Breast epithelium (tissue), 4 donors: ENCODE measurements around the gene PLCG1. TPM values are rescaled to one million over a fixed set of nuclear protein-coding genes. Genes with fewer than 3 reads are reported as not detected.

Experiments
- DNase-seq, 2 donors: peaks; one replicate each; pipeline ENCODE4 v3.0.0-alpha.2; 2019; ENCODE audit warnings: low spot score in 2 of 2
- H3K27ac ChIP-seq, 2 donors: fragments of 200-600 bp; sonication (generic) in 1 of 2; one replicate each; pipeline ENCODE4 v1.5.1; 2016 to 2019; ENCODE audit warnings: mild to moderate bottlenecking in 1 of 2
- H3K27me3 ChIP-seq, 2 donors: fragments of 200-600 bp; sonication (generic) in 1 of 2; one replicate each; pipeline versions ENCODE4 v1.5.1 to v1.6.0; 2017 to 2019; ENCODE audit warnings: control low read depth in 1 of 2, mild to moderate bottlenecking in 1 of 2
- H3K36me3 ChIP-seq: fragments of 200-600 bp; one replicate; pipeline ENCODE4 v1.5.1; 2019
- H3K4me1 ChIP-seq, 2 donors: fragments of 200-600 bp; sonication (generic); one replicate each; pipeline ENCODE4 v1.5.1; 2016 to 2019; ENCODE audit warnings: control low read depth in 1 of 2
- H3K4me3 ChIP-seq, 3 donors: fragments of 200-600 bp; sonication (generic); 1 replicate in 2 of 3; 2 replicates in 1 of 3; pipeline ENCODE4 v1.5.1; 2016 to 2019; ENCODE audit warnings: mild to moderate bottlenecking in 3 of 3, moderate library complexity in 2 of 3
- H3K9me3 ChIP-seq, 2 donors: fragments of 200-600 bp; sonication (generic) in 1 of 2; one replicate each; pipeline ENCODE4 v1.5.1; 2016 to 2019; ENCODE audit warnings: control low read depth in 1 of 2
- POLR2A ChIP-seq: fragments of 450-650 bp; IDR thresholded peaks from one replicate; pipeline ENCODE4 v1.6.1; 2016; ENCODE audit warnings: antibody characterized with exemption, mild to moderate bottlenecking, moderate library complexity
- POLR2AphosphoS5 ChIP-seq, 3 donors: sonication (generic); formaldehyde crosslinking; IDR thresholded peaks; one replicate each; pipeline ENCODE4 v1.6.1; 2017; ENCODE audit warnings: antibody characterized with exemption in 3 of 3
- intact Hi-C: fragments of 100-400 bp; cut with DNase I; formaldehyde crosslinking; loops from one replicate; pipeline ENCODE4 v1.15.1; 2023; ENCODE audit warnings: low total_unique reads
- total RNA-seq, 3 donors: library from RNA; depleted of rRNA; stranded (reverse); fragments of >200 nt; gene quantifications; one replicate each; pipeline ENCODE4 v1.1.0, GENCODE V29; 2016
- TF ChIP-seq, protein P1 (sequence below), 3 donors: fragments of 450-650 bp; IDR thresholded peaks; one replicate each; pipeline ENCODE4 v1.5.1; 2016 to 2017; ENCODE audit warnings: antibody characterized with exemption in 3 of 3, mild to moderate bottlenecking in 3 of 3, moderate library complexity in 3 of 3

PLCG1 gene
- total RNA-seq, 3 donors from 2014 or later, result 88.5 to 132 (median 92.3) TPM

DNA sequence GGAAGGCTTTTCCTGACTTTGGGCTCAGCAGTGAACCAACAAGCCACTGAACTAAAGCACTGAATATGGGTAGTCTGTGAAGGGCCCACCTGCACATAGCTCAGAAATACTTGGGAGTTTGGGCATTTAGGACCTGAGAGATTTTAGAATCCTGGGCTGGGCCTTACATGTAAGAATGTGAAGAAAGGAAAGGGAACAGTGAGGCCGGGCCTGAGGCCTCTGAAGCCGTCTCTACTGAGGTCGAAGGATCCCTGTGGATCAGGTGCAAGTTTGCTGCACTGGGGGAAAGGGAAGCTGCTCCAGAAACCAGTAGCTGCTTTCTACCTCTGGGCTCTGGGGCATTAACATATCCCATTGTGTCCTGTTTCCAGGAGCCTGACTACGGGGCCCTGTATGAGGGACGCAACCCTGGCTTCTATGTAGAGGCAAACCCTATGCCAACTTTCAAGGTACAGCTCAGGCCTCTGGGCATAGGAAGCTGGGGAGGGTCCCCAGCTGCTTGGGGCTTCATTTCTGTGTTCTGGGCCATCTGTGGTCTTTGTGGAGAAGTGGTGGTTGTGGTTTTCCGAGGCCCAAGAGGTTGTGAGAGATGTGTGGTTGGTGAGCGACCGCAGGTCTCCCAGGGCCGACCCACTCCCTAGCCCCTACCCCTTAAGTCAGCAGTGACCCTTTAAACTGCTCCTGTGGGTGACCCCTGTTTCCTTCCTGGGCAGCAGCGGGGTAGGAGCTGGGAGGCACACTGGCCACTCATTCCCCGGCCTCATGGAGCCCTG lies 30.3 kb downstream of the PLCG1 start:
- DNase-seq, result peak in 1 of 2 donors; percentile 37
- intact Hi-C loops, result no loop called here
- Histone ChIP-seq H3K4me1 (peaks cover 0 to 2% of the 10 kb centered on the region in 2 donors), H3K4me3 (no peak overlapping the region), H3K36me3 (peaks cover 24% of the 10 kb centered on the region), H3K9me3 (no peaks in the 10 kb centered on the region), H3K27ac (peak overlapping the region in 1 of 2 donors; percentile 48), H3K27me3 (no peaks in the 10 kb centered on the region)
- TF ChIP-seq POLR2AphosphoS5 (IDR thresholded peaks at IDR 0.05), result no peak
- TF ChIP-seq, protein P1, sequence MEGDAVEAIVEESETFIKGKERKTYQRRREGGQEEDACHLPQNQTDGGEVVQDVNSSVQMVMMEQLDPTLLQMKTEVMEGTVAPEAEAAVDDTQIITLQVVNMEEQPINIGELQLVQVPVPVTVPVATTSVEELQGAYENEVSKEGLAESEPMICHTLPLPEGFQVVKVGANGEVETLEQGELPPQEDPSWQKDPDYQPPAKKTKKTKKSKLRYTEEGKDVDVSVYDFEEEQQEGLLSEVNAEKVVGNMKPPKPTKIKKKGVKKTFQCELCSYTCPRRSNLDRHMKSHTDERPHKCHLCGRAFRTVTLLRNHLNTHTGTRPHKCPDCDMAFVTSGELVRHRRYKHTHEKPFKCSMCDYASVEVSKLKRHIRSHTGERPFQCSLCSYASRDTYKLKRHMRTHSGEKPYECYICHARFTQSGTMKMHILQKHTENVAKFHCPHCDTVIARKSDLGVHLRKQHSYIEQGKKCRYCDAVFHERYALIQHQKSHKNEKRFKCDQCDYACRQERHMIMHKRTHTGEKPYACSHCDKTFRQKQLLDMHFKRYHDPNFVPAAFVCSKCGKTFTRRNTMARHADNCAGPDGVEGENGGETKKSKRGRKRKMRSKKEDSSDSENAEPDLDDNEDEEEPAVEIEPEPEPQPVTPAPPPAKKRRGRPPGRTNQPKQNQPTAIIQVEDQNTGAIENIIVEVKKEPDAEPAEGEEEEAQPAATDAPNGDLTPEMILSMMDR (IDR thresholded peaks at IDR 0.05), result no peak

DNA sequence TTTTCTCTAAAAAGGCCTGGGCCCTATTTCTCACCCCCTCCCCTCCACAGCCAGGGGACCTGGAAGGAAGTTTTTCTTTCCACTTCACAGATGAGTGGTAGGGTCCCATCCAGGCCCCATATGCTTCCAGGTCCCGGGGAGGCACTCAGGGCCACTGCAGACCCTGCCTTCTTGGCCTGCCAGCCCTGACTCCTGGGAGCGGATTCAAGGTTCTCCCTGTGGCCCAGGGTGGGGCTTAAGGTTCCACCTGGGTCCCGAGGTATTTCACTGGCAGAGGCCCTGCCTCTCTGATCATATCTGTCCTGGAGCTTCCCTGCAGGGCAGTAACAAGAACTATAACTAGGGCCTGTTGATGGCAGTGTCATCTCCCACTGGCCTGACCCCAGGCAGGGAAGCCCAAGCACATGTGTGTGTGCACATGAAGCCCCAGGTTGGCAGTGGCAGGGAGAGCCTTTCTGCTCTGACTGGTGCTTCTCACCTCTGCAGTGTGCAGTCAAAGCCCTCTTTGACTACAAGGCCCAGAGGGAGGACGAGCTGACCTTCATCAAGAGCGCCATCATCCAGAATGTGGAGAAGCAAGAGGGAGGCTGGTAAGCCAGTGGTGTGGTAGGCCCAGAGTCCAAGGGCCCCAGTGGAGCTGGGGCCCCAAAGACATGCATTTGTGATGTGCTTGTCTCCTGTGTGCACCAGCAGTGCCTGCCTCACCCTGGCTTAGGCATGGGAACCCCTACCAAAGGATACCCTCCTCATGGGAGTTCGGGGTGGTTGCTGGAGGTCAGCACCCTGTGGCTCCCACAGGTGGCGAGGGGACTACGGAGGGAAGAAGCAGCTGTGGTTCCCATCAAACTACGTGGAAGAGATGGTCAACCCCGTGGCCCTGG lies 31.2 kb downstream of the PLCG1 start:
- peak overlapping the region in 1 of 2 donors; percentile 48 for H3K27ac ChIP-seq
- no peaks in the 10 kb centered on the region for H3K27me3 ChIP-seq
- H3K4me1 ChIP-seq, result peaks cover 0 to 4% of the 10 kb centered on the region in 2 donors
- TF ChIP-seq, protein P1 (IDR thresholded peaks at IDR 0.05), result no peak
- TF ChIP-seq POLR2A, result no peak
- TF ChIP-seq POLR2AphosphoS5 (IDR thresholded peaks at IDR 0.05), result no peak
- peaks cover 24% of the 10 kb centered on the region for H3K36me3 ChIP-seq
- H3K9me3 ChIP-seq, result no peaks in the 10 kb centered on the region
- DNase-seq, result peak in 1 of 2 donors; percentile 37
- intact Hi-C loops, result no loop called here
- no peak overlapping the region for H3K4me3 ChIP-seq

DNA sequence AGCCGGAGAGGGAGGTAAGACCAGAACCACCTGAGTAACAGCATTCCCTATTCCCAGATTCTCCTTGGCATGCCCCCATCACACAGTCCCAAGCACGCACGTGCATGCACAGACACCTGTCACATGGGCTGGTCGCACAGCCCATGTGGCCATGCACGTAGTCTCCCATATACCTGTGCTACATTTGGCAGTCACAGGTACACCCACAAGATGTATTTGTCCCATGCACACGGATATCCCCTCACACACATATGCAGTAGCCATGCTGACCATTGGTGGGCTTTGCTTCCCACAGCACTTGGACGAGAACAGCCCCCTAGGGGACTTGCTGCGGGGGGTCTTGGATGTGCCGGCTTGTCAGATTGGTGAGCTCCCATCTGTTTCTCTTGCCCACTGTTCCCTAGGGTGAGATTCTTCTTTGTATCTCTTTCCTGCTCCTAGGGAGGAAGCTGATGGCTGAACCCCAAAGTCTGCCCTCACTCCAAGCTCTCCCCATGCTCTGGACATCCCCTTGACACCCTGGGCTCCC lies 31.9 kb downstream of the PLCG1 start:
- TF ChIP-seq POLR2A (no peak), POLR2AphosphoS5 (IDR thresholded peaks at IDR 0.05) (no peak)
- TF ChIP-seq, protein P1 (IDR thresholded peaks at IDR 0.05), result no peak
- Histone ChIP-seq H3K4me1 (peaks cover 0 to 4% of the 10 kb centered on the region in 2 donors), H3K27me3 (no peaks in the 10 kb centered on the region), H3K4me3 (no peak overlapping the region), H3K27ac (peak overlapping the region in 1 of 2 donors; percentile 77), H3K9me3 (no peaks in the 10 kb centered on the region), H3K36me3 (peaks cover 22% of the 10 kb centered on the region)
- peak in 1 of 2 donors; percentile 17 for DNase-seq
- intact Hi-C loops, result no loop called here

DNA sequence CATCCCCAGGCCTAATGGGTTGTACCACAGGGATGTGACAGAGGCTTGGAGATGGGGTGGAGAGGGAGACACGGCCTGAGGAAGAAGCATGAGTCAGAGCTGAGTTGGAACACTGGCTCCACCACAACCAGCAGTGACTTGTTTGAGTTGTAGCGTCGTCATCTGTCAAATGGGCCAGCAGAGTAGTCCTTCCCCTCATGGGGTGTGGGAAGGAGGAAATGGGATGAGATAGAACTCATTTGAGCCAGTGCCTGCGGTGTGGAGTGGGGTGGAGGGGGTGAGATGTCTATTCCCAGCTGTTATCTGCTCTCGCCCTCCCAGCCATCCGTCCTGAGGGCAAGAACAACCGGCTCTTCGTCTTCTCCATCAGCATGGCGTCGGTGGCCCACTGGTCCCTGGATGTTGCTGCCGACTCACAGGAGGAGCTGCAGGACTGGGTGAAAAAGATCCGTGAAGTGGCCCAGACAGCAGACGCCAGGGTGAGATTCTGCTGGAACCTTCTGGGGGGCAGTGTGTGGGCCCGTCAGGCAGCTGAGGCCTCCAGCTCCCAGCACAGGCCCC lies 32.5 kb downstream of the PLCG1 start:
- Histone ChIP-seq H3K4me3 (no peak overlapping the region), H3K27ac (peak overlapping the region; percentile 11 to 77), H3K9me3 (no peaks in the 10 kb centered on the region), H3K27me3 (no peaks in the 10 kb centered on the region), H3K36me3 (peaks cover 15% of the 10 kb centered on the region), H3K4me1 (peaks cover 4 to 6% of the 10 kb centered on the region in 2 donors)
- TF ChIP-seq POLR2AphosphoS5 (IDR thresholded peaks at IDR 0.05), result no peak
- no peak for TF ChIP-seq POLR2A
- TF ChIP-seq, protein P1 (IDR thresholded peaks at IDR 0.05), result no peak
- peak in 1 of 2 donors; percentile 36 for DNase-seq
- intact Hi-C loops, result loop anchor here (5.0 to 10.0 kb wide), 2 partner anchors 65 to 167 kb away; no protein-coding TSS in a partner anchor
